ENCODE results near the gene YIF1A.

The YIF1A gene

GRCh38 chr11:66288671-66289547, at the start of gene YIF1A:
Gene YIF1A, minus strand, starts transcription at chr11:66289143. Its CDS starts 158 bp downstream, at chr11:66288985.
- peak; percentile 97 for DNase-seq (ENCODE audit: low read depth)

GRCh38 chr11:66337103-66337899, 48.4 kb upstream of the YIF1A start:
- DNase-seq (ENCODE audit: low read depth), result no peak

- peak; percentile 71 for DNase-seq (ENCODE audit: low read depth)
These were observed 47.5 kb upstream of the YIF1A start, which contains the start of gene RIN1 for GRCh38 chr11:66336234-66337102. Gene RIN1, minus strand, starts transcription at chr11:66336434. Its CDS starts 32 bp downstream, at chr11:66336402.

GRCh38 chr11:66335531-66336233, 46.7 kb upstream of the YIF1A start:
- no peak for DNase-seq (ENCODE audit: low read depth)

- DNase-seq (ENCODE audit: low read depth), result no peak
These were observed 45.9 kb upstream of the YIF1A start for GRCh38 chr11:66334605-66335442.

GRCh38 chr11:66333896-66334604, 45.1 kb upstream of the YIF1A start:
- DNase-seq (ENCODE audit: low read depth), result no peak

- no peak for DNase-seq (ENCODE audit: low read depth)
These were observed 44.4 kb upstream of the YIF1A start for GRCh38 chr11:66333220-66333877.

GRCh38 chr11:66332371-66333219, 43.7 kb upstream of the YIF1A start:
- DNase-seq (ENCODE audit: low read depth), result no peak

- DNase-seq (ENCODE audit: low read depth), result no peak
These were observed 42.8 kb upstream of the YIF1A start for GRCh38 chr11:66331542-66332370.

GRCh38 chr11:66330931-66331330, 42.0 kb upstream of the YIF1A start:
- no peak for DNase-seq (ENCODE audit: low read depth)

GRCh38 chr11:66329165-66329673, 40.3 kb upstream of the YIF1A start:
- DNase-seq (ENCODE audit: low read depth), result no peak

- peak; percentile 84 for DNase-seq (ENCODE audit: low read depth)
These were observed 39.6 kb upstream of the YIF1A start for GRCh38 chr11:66328302-66329144.

GRCh38 chr11:66328031-66328301, 39.0 kb upstream of the YIF1A start:
- no peak for DNase-seq (ENCODE audit: low read depth)

- no peak for DNase-seq (ENCODE audit: low read depth)
These were observed 38.5 kb upstream of the YIF1A start for GRCh38 chr11:66327171-66328030.

Data from activated T-cell treated with anti-CD3 and anti-CD28 coated beads for 48 hours (primary cell).